Activated CD4-positive, CD25-positive, alpha-beta regulatory T cell (primary cell): ENCODE results near the gene GLDC.
"Not testable (repeated sequence)": the region's sequence is repeated elsewhere in the genome, so short reads cannot be mapped to it uniquely, and the experiment has no call there.

Source experiments
- DNase-seq, 4 experiments: peaks; one replicate each; lab custom pipeline; 2025; lab: John Stamatoyannopoulos, UW

The GLDC gene

DNA sequence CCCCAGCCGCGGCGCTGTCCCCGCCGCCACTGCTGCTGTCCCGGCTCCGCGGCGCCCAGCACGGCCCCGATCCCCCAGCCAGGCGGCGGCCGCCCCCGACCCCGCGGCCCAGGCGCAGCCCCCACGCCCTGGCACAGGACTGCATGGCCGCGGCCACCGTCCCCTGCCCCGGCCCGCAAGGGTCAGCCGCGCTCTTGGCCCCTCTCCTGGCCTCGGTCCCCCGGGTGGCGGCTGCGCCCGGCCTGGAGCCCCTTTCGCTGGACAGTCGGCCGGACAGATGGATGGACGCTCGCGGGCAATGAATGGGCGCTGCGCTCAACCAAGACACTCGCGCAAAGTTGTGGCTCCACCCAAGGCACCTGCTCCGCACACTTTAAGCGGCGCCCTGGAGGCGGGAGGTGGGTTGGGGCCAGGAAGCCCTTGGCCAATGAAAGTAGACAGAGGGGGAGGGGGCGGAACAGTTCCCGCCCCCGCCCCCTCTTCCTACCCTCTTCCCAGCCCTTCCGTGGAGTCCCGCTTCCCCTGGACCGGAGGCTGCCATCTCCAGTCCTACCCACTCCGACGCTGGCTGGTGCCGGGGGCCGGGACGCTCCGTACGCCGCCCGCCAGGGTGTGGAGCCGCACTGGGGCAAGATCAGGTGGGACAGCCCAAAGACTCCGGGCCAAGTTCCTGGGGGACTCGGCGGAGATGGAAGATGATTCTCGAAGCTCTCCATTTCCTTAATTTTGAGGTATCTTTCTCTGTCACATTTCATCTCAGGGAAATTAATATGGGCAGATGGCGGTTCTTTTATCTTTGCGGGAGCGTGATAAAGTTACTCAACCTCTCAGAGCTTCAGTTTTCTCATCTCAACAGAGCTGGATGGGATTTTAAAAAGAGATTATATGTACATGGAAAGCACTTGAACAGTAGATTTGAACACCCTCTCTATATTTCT is at the start of gene GLDC:
GLDC (minus strand) TSS at position 375 of the 938 bp plus-strand sequence; CDS start at position 145, 230 bp downstream.
- DNase-seq = peak in 1 of 4 experiments; percentile 3

DNA sequence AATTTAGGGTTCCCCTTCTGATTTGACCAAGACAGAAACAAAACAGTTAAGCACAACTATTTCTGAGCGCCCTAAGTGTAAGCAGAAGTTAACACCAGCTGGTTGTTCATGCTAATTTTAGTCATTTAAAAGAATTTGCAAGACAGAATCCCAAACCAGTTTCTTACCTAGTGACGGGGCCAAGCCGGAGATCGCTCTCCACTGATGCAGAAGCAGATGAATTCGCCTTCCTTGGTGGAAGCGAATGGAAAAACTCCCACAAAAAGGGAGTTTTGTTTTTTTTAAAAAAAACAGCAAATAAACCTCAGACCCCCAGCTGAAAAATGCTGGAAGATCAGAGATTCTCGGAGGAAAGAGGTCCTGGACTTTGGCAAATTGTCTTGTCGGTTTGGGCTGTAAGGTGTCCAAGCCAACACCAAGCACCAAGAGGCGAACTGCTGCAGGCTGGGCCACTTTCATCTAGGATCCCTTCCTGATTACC is 47.4 kb upstream of the GLDC start:
- no peak for DNase-seq

DNA sequence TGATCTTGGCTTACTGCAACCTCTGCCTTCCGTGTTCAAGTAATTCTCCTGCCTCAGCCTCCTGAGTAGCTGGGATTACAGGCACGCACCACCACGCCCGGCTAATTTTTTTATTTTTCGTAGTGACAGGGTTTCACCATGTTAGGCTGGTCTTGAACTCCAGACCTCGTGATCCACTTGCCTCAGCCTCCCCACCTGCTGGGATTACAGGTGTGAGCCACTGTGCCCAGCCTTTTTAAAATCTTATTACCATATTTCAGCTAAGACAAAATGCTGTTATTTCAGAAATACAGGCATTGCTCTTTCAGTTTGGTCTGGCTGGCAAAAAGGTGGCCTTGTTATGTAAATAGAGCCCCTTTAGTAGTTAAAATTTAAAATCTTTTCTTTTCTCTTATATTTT is 46.9 kb upstream of the GLDC start:
- DNase-seq = no peak

DNA sequence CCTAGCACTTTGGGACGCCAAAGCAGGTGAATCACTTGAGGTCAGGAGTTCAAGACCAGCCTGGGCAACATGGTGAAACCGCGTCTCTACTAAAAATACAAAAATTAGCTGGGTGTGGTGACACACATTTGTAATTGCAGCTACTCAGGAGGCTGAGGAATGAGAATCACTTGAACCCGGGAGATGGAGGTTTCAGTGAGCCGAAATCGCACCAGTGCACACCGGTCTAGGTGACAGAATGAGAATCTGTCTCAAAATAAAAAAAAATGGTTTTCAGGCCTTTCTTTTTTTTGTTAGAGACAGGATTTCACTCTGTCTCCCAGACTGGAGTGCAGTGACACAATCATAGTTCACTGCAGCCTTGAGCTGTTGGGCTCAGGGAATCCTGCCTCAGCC is 45.1 kb upstream of the GLDC start:
- DNase-seq = not testable (repeated sequence)

DNA sequence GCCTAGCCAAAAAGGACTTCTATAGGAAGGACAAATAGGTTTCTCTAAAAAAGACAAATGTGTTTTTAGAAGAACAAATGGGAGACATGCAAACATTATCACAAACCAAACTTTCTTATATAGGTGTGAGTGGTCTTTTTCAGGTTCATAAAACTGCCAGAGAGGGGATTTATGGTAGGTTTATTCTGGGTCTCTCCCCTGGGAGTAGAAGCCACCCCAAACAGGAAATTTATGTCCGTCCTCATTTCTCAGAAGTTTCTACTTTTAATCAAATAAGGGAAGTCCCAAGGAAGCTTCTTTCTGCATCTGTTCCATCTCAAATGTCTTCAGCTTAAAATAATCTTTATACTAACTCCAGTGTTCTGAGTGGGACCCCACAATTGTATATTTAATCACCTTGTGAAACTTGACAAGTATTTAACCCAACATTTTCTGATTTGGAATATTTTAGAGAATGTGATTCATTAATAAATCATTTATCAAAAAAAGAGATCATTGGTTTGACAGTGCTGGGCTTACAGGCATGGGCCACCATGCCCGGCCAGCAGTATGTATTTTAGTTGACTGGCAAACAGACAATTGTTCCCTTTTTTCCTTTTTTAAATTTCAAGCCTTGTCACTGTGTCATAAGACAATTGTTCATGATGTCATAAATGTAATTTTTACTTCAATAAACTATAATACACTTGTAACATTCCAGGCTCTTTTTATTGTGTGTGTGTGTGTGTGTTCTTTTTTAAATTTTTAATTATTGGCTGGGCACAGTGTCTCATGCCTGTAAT is 44.6 kb upstream of the GLDC start:
- DNase-seq = no peak

DNA sequence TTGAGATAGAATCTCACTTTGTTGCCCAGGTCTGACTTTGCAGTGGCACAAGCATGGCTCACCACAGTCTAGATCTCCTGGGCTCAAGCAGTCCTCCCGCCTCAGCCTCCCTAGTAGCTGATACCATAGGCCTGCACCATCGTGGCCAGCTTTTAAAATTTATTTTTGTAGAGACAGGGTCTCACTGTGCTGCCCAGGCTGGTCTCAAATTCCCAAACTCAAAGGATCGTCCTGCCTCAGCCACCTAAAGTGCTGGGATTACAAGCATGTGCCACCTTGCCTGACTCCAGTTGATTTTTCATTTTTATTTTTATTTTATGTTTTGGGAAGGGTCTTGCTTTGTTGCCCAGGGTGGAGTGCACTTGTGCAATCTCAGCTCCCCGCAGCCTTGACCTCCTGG is 41.7 kb upstream of the GLDC start:
- DNase-seq = no peak

DNA sequence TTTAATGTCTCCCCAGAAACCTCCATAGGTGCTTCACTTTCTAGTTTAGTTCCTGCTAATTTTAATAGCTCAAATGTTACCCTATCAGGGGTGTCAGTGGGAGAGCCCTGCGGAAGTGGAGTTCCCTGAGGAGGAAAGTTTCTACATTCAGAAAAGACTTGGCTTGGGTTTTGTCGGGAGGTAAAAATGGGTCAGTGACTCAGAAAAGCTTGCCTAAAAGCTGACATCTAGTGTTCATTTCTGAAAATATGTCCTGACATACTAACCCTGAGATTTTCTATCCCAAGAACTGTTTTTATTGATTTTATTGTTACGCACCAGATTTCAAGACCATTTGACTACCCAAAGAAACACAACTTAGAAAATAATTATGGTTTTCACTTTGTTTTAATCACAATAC is 40.9 kb upstream of the GLDC start:
- no peak for DNase-seq

DNA sequence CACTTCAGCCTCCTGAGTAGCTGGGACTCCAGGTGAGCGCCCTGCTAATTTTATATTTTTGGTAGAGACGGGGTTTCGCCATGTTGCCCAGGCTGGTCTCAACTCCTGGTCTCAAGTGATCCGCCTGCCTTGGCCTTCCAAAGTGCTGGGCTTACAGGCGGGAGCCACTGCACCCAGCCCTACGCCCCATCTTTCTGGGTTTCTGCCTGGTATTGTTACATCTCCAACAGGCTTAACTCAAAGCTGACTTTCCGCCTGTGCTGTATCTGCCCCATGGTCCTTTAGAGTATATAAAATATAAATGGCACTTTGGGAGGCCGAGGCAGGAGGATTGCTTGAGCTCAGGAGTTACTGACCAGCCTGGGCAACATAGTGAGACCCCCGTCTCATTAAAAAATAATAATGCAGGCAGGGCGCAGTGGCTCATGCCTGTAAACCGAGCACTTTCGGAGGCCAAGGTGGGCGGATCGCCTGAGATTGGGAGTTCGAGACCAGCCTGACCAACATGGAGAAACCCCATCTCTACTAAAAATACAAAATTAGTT is 36.5 kb upstream of the GLDC start:
- DNase-seq = no peak

DNA sequence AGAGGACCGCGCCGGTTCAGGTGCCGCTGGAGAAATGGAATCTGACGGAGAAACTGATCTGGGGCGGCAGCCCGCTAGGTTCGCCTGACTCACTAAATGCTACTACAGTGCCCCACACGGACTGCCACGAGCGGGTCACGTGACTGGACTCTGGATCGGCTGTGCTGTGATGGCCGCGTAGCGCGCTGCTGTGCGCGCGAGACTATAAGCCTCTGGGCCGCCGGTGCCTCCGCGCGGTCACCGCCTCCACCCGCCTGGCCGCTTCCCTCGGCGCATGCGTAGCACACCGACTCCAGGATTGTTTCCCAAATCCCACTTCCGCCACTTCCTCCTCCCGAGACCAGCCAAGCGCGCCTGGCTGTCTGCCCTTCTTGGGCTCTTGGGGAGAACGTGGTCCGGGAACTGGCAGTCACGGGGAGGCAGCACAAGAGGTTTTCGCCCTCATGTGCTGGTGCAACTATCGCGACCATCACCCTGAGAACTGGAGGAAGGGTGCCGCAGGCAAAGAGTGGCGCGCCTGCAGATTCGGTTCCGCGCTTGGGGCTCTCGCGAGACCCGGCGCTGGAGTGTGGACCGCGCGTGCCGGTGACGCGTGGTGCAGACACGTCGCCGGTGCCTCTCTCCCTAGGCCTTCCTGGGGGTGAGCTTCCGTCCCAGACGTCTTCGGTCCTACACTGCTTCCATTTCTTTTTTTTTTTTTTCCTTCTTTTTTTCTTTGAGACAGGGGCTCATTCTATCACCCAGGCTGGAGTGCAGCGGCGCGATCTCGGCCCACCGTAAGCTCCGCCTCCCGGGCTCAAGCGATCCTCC is 35.8 kb upstream of the GLDC start:
- peak; percentile 79 to 84 (median 84) for DNase-seq

DNA sequence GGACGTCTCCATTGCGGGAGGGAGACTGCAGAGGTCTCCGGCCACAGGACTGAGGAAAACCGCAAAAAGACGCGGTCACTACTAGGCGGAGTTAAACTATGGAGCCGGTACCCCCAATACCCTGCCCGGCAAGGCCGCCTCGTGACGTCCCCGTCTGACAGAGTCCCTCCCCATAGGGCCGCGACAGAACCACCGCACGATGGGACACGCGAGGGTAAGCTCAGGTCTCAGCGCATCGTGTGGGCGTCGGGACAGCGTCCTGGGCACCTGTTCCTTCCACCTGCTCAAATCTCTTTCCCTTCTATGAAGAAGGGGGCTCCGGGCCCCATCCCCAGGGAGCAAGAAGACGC is 35.2 kb upstream of the GLDC start:
- DNase-seq = peak; percentile 47 to 69 (median 58)

DNA sequence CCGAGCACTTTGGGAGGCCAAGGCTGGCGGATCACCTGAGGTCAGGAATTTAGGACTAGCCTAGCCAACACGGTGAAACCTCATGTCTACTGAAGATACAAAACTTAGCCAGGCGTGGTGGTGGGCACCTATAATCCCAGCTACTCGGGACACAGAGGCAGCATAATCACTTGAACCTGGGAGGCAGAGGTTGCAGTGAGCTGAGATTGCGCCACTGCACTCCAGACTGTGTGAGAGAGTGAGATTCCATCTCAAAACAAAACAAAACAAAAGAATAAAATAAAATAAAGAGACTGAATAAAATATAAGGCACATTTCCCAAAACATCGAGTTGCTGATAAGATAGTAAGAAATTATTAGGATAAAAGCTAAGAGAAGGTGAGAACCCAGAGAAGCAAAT is 32.3 kb upstream of the GLDC start:
- no peak for DNase-seq

DNA sequence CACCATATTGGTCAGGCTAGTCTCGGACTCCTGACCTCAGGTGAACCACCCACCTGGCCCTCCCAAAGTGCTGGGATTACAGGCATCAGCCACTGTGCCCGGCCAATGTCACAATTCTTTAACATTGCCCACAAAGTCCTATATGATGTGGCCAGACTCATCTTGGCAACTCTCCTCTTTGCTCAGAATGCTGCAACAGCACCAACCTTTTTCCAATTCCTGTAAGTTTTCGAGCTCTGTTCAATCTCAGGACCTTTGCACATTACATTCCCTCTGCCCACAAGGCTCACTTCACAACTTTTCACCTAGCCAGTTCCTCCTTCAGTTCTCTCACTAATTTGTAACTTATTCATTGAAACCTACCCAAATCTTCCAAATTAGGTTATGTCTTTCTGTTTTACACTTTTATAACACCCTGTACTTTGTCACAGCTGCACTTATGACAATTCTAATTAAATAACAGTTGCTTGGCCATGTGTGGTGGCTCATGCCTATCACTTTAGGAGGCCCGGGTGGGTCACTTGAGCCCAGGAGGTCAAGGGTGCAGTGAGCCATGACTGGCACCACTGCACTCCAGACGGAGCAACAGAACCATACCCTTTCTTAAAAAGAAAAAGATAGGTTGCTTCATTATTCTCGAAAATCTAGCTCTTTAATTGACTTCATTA is 30.9 kb upstream of the GLDC start:
- no peak for DNase-seq

DNA sequence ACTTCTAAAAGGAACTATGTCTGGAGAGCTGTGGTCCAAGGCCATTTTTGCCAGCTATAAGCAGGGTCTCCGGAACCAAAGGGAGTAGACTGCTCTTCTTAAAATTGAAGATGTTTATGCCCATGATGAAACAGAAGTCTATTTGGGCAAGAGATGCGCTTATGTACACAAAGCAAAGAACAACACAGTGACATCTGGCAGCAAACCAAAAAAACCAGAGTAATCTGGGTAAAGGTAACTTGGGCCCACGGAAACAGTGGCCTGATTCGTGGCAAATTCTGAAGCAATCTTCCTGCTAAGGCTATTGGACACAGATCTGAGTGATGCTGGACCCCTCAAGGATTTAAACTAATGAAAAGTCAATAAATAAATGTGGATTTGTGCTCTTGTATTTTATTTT is 29.7 kb upstream of the GLDC start:
- no peak for DNase-seq

DNA sequence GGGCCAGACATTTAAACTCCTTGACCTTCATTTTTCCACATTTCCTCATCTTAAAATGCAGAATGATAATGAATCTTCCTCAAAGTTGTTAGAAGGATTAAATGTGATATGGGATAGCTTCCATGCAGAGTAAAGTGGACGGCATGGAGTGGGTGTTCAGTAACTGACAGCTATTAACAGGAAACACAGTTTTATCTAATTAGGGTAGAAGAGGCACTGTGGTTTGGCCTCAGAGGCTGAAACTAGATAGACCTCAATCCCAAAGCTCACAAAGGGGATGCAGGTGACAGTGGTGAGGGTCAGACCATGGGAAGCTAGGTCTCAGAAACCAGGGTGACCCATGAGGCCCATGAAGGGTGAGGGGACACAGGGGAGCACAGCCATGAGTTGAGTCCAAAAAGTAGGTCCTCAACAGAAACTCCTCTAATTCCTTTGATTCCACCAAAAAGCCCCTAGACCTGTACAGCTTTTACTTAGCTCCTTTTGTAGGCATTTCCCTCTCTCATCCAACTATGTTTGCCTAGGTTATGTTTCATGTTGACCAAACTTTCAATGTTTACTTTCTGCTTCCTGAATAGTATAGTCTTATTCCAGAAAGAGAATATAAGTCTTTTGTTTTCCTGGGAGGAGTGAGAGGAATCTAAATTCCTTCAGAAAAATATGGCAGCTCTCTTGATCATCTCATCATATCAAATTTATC is 27.9 kb upstream of the GLDC start:
- no peak for DNase-seq

DNA sequence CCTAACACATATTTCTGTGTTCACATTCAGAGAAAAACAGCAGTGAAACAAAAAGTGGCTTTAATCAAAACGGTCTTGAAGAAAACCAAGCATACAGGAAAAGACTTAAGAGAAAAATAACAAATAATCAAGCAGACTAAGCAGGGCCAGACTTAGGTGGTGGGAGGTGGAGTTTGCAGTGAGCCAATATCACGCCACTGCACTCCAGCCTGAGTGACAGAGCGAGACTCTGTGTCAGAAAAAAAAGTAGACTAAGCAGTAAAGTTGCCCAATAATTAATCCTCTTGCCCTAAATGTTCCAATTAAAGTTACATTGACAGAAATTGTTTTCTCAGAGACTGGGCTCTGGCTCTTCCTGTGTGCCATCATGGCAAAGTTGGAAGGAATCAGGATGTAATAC is 26.6 kb upstream of the GLDC start:
- DNase-seq = no peak

DNA sequence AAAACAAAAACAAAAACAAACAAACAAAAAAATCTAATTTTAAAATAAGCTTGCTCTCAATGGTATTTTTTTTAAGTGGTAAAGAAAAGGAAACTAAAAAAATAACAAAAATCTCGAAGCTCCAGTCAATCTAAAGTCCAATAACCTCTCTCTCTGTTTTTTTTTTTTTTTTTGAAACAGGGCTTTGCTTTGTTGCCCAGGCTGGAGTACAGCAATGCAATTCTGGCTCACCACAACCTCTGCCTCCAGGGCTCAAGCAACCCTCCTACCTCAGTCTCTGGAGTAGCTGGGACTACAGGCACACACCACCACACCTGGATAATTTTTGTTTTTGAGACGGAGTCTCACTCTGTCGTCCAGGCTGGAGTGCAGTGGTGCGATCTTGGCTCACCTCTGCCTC is 25.9 kb upstream of the GLDC start:
- DNase-seq = no peak

DNA sequence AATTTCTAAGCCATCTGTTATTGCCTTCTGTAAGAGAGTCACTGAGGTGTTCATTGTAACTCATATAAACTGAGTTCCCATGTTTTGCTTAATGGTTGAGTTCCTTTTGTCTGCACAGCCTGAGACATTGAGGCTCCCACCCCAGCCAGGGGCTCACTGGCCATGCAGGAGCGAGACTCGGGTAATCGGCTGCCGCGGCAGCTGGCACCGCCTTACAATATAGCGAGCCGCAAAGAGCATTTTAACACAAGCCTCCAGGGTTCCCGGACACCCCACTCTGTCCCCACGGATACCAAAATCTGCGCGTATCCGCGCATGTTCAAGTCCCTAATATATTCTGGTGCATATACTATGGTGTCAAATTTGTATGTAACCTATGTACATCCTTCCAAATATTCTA is 24.4 kb upstream of the GLDC start:
- no peak for DNase-seq

DNA sequence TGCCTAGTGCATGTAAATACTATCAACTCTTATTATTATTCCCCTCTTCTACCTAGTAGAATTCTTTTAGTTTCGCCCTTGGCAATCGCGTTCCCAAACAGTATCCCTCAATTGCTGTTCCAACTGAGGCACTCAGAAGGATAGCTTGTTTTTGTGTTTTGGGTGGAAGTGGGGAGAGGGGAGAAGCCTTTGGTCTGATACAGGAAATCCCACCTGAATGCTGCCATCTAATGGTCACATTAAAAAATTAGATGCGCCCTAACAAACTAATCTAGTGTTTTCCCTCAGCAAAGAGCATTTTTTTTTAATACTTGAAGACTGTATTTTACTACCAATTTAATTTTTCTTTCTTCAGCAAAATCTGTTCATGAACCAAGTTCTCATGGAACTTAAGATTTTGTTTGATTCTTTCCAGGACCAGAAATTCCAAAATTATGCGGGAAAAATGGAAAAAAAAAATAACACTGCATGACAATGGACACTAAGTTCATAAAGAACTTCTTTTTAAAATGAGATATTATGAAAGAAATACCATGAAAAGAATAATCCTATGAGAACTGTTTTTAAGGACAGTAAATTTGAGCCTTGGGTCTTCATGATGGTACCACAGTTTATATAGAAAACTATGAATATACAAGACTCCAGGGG is 22.2 kb upstream of the GLDC start:
- no peak for DNase-seq

DNA sequence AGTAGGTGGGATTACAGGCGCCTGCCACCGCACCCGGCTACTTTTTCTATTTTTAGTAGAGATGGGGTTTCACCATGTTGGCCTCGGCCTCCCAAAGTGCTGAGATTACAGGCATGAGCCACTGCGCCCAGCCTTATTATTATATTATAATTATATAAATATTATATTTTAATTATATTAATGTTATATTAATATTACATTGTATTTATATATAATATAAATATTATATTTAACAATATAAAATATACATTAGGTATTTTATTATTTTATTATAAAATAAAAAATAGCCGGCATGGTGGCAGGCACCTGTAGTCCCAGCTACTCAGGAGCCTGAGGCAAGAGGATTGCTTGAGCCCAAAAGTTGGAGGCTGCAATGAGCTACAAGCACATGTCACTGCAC is 21.6 kb upstream of the GLDC start:
- no peak for DNase-seq

DNA sequence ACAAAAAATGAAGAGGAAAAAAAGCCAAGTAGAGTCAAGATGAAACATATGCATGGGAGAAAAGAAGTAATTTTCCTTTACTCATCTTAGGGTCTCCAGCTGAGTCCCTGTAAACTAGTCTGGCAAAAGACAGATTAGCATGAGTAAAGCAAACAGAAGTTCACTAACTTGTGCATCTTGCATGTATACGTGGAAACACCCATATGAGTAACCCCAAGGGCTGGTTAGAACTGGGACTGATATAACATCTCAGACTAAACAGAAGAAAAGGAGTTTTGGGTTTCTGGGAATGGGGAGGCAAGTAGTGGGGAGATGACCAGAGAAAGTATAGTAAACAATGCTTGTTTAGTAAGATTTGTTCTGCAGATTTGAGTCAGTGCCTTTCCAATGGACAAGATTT is 20.1 kb upstream of the GLDC start:
- no peak for DNase-seq
